GM18520 (cell line): Measurements from ENCODE around the gene NOSTRIN.
"Not testable (repeated sequence)": the region's sequence is repeated elsewhere in the genome, so short reads cannot be mapped to it uniquely, and the experiment has no call there.

Experiments used
- ATAC-seq: cut with Tn5 transposase; IDR thresholded peaks from one replicate; pipeline ENCODE4 v1.9.1; 2021; ENCODE audit not compliant: unreplicated experiment

Gene NOSTRIN

DNA sequence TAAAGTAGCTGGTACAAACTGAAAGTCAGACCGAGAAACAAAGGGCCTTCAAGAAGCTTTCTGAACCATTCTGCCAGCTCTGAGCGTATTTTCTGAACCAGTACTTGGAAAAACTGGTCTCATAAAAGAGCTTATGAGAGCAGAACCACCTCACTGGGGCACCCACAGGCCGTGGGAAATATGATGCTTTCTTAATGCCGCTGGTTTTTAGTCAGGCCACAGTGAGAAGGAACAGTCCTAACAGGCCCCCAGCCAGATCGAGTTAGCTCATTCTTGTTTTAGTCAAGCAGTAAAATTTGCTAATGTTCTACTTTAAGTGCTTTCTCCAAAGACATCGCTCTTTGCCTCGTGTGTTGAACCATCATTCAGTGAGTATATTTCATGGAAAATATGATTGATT is 12.7 kb upstream of the NOSTRIN start:
- no peak for ATAC-seq

GRCh38 chr2:168790226-168790902 is 12.1 kb upstream of the NOSTRIN start:
- ATAC-seq = no peak

- not testable (repeated sequence) for ATAC-seq
Measured at GRCh38 chr2:168791140-168791539, 11.3 kb upstream of the NOSTRIN start.

DNA sequence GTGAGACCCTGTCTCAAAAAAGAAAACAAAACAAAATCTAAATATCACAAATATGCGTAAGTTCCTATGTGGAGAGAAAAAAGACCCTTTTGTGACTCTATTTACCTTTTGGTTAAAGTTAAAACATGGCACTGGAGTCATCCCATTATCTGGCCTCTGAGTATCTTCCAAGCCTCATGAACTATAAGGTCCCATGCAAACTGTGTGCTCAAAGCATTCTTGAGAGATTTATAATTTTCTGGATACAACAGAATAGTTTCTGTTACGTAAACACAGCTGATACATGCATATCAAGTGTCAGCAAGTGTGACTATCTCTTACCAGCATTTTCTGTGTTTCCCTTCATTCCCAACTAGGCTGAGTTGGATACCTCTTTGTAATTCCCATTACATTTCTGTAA is 8.8 kb upstream of the NOSTRIN start:
- no peak for ATAC-seq

DNA sequence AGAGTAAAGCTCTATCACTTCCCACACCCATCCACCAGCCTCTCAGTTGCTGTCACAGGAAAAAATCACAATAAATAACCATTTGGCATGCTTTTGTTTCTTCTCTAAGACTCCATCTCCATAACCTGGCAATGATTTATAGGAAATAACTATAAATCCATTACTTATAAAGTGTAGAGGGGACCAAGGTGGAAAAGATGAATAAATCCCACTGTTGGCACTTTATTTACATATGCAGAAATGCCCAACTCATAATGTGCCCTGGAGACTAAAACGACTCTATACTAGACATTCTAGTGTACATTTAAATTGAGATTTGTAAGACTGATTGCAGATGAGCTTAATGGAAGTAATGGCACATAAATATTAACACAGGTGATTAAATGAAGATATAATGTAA is 7.5 kb upstream of the NOSTRIN start:
- no peak for ATAC-seq

GRCh38 chr2:168796090-168796577 is 6.3 kb upstream of the NOSTRIN start:
- no peak for ATAC-seq

DNA sequence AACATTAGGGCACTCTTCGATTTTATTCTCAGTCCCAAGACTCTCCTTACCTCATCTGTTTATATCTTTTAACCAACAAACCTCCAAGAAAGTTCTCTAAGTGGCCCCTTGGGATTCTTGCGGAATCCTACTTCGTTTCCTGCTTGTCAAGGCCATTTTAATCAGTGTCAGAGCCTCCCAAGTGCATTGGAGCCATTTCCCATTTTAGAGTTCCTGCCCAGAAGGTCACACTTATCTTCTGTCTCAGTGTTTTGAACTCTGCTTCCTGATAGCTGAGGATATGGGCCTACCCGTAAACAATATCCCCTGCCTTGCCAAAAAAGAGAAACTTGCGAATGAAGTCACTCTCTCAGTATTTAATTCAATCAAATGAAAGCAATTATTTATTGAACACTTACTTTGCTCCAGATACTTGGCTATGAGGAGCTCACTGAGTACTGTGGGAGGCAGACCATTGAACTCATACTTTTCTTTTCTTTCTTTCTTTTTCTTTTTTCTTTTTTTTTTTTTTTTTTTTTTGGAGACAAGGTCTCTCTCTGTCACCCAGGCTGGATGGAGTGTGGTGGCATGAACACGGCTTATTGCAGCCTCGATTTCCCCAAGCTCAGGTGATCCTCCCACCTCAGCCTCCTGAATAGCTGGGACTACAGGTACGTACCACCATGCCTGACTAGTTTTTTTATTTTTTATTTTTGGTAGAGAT is 5.7 kb upstream of the NOSTRIN start:
- no peak for ATAC-seq

GRCh38 chr2:168797286-168797655 is 5.2 kb upstream of the NOSTRIN start:
- no peak for ATAC-seq

DNA sequence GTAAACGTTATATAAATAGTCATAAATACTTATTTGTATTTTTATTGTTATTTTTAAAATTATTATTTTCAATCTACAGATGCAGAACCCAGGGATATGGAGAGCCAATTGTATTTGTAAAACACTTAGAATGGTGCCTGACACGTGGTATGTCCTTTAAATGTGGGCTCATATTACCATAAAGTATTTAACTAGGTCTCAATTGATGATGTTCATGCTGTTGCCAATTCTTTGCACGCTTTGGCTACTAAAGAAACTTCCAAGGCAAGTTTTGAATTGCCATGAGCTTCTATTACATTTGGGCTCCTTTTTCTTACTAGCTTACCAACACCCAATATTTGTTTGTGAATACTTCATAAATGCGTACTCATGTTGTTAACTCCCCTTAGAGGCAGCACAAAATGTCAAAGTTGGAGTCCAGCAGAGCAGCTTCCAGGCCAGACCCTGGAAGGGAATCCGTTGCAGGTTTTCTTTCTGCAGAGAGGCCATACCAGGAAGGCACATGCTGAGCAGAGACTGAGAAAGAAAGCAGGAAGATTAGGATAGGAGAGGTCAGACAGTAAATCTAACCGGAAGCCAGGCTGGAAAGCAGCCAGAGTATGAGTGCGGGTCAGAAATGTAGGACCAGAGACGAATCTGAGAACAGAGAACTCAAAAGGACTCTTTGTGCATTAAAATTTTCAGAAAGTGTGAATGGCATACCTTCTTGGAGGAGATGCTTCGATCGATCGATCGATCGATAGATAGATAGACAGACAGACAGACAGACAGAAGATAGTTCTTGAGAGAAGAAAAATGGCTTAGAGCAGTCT is 4.2 kb upstream of the NOSTRIN start:
- no peak for ATAC-seq

GRCh38 chr2:168798888-168799410 is 3.5 kb upstream of the NOSTRIN start:
- no peak for ATAC-seq

DNA sequence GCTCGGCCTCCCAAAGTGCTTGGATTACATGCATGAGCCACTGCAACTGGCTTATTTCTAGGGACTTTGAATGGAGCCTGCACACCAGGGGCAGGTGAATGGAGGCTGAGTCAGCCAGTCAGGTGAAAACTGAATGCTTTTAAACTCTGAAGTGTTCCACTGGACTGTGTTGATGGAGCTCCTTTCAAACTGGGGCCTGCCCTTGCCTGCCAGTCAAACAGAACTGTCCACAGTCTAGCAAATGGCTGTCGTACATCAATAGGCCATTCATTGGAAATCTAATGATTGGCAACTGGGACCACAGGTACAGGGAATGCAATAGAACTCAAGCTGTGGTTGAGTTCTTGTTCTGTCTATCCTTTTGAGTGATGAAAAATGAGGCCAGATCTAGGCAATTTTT is 966 bp upstream of the NOSTRIN start:
- ATAC-seq = no peak

- ATAC-seq = no peak
Measured at GRCh38 chr2:168802859-168803725, 655 bp downstream of the NOSTRIN start.

- no peak for ATAC-seq
Measured at GRCh38 chr2:168804214-168804613, 1.8 kb downstream of the NOSTRIN start.

GRCh38 chr2:168805615-168806014 is 3.2 kb downstream of the NOSTRIN start:
- no peak for ATAC-seq

DNA sequence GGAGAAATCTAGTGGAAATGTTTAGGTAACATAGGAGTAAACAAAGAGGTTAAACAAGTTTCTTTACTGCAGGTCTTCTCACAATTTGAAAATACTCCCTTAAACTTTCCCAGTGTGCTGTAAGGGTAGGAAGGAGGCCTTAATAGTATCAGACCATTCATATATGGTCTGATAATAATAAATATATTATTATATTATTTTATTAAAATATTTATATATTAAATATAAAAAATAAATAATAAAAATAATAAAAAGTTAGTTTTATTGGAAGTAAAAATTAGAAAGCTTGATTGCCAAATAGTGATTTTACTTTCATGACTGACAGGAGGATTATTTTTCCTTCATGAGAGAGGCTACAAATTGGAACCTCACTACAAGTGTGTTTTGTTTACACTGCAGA is 7.1 kb downstream of the NOSTRIN start:
- no peak for ATAC-seq

DNA sequence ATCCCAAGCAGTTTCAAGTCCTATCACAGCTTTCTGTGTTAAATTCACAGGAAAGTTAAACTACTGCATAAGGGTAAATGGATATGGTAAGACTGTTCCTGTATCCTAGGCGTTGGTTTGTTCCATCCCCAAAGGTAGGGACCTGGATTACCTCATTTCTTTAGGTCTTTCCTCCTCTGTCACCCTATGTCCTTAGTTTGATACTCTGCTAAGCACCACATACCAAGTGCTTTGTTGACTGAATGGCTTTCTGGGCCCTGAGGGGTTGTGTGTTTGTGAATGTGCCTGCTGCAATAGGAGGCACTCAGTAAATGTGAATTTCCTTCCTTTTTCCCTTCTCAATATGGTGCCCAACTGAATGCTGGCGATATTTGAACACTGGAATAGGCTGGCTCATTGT is 7.8 kb downstream of the NOSTRIN start:
- no peak for ATAC-seq

DNA sequence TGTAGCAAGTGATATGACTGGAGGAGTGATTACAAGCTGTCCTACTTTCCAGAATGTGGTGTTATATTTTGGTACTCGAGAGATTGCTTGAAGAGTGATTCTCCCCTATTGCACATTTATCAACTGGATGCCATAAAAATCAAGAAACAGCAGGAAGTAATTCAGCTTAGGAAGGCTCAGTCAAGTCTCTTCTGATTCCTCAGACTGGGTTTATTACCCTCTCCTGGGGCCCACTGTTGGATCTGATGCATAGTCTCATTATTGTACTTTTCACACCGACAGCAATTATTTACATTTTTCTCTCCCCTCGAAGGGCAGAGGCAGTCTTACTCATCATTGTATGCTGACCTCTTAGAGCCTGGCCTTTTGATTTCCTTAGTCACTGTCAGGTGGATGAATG is 9.3 kb downstream of the NOSTRIN start:
- ATAC-seq = no peak

DNA sequence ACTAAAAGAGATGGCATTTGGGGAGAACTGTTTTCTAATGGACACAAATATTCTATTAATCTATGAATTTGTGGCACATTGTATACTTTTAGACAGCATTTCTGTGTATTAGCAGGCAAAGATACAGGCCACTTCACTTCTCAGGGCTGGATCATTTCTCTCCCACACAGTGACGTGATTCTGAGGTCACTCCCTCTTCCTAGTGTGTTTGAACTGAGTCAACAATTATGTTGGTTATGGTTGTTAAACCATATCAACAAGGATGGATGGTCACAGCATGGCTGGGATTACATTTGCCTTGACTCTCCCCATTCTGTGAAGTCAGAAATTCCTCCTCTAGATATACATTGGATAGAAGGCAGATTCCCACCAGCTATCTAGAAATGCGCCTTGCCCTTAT is 11.6 kb downstream of the NOSTRIN start:
- ATAC-seq = no peak

DNA sequence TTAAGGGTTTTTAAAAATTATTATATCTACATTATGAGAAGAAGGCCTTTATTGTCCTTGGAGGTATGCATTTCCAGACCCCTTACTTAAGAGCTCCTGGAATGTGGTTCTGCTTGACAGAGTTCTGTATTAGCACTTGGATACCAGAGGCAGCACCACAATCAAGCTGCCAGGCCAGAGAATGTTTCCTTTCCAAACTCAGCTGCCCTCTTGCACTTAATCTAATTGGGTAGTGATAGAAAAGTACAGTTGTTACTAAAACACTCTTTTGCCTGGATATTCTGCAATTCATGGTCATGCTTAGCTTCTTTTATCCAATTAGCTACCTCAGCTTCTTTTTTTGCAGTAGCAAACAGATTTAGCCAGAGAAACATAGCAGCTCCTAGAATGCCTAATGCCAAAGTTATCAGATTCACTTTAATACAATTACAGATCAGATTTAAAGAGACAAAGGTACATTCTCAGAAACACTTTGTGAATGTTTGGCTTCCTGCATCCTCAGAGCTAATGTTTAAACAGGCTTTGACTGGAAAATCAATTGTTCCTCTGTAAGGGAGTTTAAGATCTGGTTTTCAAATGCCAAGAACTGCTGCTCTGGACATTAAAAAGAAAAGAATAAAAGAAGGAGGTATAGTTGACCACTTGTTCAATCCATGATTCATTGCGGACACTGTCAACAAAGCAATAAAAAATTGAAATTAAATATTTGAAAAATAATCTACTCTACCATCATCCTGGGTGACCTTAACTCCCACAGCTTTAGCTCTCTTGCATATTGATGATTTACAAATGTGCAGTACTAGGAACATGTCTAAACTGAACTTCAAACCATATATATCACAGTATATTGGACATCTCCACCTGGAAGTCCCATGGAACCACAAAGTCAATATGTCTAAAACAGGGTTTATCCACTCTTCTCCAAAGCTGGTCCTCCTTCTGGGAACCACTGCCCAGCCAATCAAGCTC is 12.8 kb downstream of the NOSTRIN start:
- ATAC-seq = no peak

GRCh38 chr2:168816369-168816768 is 13.9 kb downstream of the NOSTRIN start:
- ATAC-seq = no peak
